ENCODE results near the gene MTARC2.

DNA sequence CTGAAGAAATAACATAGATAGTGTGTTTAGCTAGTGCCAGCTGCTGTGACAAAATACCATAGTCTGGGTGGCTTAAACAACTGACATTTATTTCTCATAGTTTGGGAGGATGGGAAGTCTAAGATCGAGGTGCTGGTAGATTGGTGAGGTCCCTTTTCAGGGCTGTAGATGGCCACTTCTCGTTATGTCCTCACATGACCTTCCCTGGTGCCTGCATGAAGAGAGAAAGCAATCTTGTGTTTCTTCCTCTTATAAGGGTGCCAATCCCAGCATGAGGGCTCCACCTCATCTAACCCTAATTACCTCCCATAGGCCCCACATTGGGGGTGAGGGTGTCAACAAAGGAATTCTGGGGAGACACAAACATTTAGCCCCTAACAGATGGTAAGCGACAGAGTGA is 9.3 kb downstream of the MTARC2 start:
- TF ChIP-seq POLR2A (IDR thresholded peaks at IDR 0.05) (no peak), POLR2AphosphoS5 (IDR thresholded peaks at IDR 0.05) (no peak)
- TF ChIP-seq, protein P1, sequence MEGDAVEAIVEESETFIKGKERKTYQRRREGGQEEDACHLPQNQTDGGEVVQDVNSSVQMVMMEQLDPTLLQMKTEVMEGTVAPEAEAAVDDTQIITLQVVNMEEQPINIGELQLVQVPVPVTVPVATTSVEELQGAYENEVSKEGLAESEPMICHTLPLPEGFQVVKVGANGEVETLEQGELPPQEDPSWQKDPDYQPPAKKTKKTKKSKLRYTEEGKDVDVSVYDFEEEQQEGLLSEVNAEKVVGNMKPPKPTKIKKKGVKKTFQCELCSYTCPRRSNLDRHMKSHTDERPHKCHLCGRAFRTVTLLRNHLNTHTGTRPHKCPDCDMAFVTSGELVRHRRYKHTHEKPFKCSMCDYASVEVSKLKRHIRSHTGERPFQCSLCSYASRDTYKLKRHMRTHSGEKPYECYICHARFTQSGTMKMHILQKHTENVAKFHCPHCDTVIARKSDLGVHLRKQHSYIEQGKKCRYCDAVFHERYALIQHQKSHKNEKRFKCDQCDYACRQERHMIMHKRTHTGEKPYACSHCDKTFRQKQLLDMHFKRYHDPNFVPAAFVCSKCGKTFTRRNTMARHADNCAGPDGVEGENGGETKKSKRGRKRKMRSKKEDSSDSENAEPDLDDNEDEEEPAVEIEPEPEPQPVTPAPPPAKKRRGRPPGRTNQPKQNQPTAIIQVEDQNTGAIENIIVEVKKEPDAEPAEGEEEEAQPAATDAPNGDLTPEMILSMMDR (IDR thresholded peaks at IDR 0.05 in 8 of 11, conservative IDR thresholded peaks at IDR 0.05 in 3 of 11): no peak

Data from spleen (tissue), 7 donors.